K562 (cell line): ENCODE results near the gene RAD23B. TPM values are rescaled to one million over a fixed set of nuclear protein-coding genes. Genes with fewer than 3 reads are reported as not detected.

Experiments used
- CBFA2T3 ChIP-seq: fragments of 450-650 bp; IDR thresholded peaks from 2 replicates; pipeline ENCODE4 v1.6.1; 2017
- FOXK2 ChIP-seq, 2 experiments: fragments of 450-650 bp; IDR thresholded peaks in 1 of 2; conservative IDR thresholded peaks in 1 of 2; 2 replicates each; pipeline ENCODE4 v1.6.1; 2016; ENCODE audit warnings: low read depth in 2 of 2, mild to moderate bottlenecking in 1 of 2
- GATA2 ChIP-seq: sonication (generic); formaldehyde crosslinking; IDR thresholded peaks from 2 replicates; pipeline ENCODE4 v1.4.0; 2020; ENCODE audit warnings: mild to moderate bottlenecking, missing genetic modification reagents
- JUND ChIP-seq, 2 experiments: IDR thresholded peaks; 2 replicates in 1 of 2; 3 replicates in 1 of 2; pipeline ENCODE4 v1.6.1; 2011; ENCODE audit warnings: borderline replicate concordance in 2 of 2, low read depth in 2 of 2, low read length in 2 of 2, improper control_type of control experiment in 1 of 2, missing biosample characterization in 1 of 2, missing genetic modification characterization in 1 of 2, missing genetic modification reagents in 1 of 2
- KLF6 ChIP-seq: fragments of 250-450 bp; sonication (Bioruptor Pico); IDR thresholded peaks from 2 replicates; pipeline ENCODE4 v1.4.0; 2020; ENCODE audit warnings: mild to moderate bottlenecking, moderate library complexity, borderline replicate concordance
- SNIP1 ChIP-seq: fragments of 450-650 bp; IDR thresholded peaks from 2 replicates; pipeline ENCODE4 v1.7.1; 2017; ENCODE audit warnings: low read depth, mild to moderate bottlenecking
- TEAD1 ChIP-seq, 2 experiments: fragments of 450-650 bp in 1 of 2; sonication (generic) in 1 of 2; formaldehyde crosslinking; IDR thresholded peaks; 2 replicates each; pipeline versions ENCODE4 v1.4.0 to v1.8.0; 2020 to 2022; ENCODE audit warnings: mild to moderate bottlenecking in 2 of 2, missing genetic modification reagents in 1 of 2
- polyA plus RNA-seq, 8 experiments: library from polyadenylated mRNA; depleted of rRNA in 4 of 8; stranded (reverse) in 5 of 8; unstranded in 3 of 8; fragments of >200 nt; fragmentation: Nextera tagmentation in 2 of 8; fragmentation: Illumina TruSeq in 1 of 8; extraction: Ambion mirVana in 2 of 8; extraction: Trizol in 1 of 8; gene quantifications; 2 replicates each; pipeline versions ENCODE4 v1.2.1 to v1.2.3, GENCODE V29; 2011 to 2014; ENCODE audit warnings: inconsistent platforms in 1 of 8, missing spikeins in 1 of 8
- total RNA-seq, 7 experiments: library from RNA; depleted of rRNA in 6 of 7; stranded (reverse); fragments of >200 nt in 6 of 7; fragmentation: Illumina TruSeq in 2 of 7; extraction: Trizol in 2 of 7; gene quantifications; 2 replicates each; pipeline versions ENCODE4 v1.2.1 to v1.2.3, GENCODE V29; 2011 to 2021; ENCODE audit warnings: low replicate concordance in 1 of 7
- TF ChIP-seq, protein P1 (sequence below), 2 experiments: fragments of 450-650 bp; formaldehyde crosslinking in 1 of 2; IDR thresholded peaks; 2 replicates each; pipeline versions ENCODE4 v1.4.0 to v1.6.1; 2014 to 2020; ENCODE audit warnings: mild to moderate bottlenecking in 2 of 2, borderline replicate concordance in 1 of 2, low read depth in 1 of 2
- TF ChIP-seq, protein P2 (sequence below), 2 experiments: fragments of 150-350 bp in 1 of 2; IDR thresholded peaks; 2 replicates each; pipeline ENCODE4 v1.6.1; 2012 to 2016; ENCODE audit warnings: low read depth in 2 of 2, low read length in 2 of 2, mild to moderate bottlenecking in 1 of 2, moderate library complexity in 1 of 2
- TF ChIP-seq, protein P3 (sequence below): fragments of 250-450 bp; sonication (Bioruptor Pico); IDR thresholded peaks from 2 replicates; pipeline ENCODE4 v1.5.0; 2022; ENCODE audit warnings: mild to moderate bottlenecking

Gene RAD23B
- total and polyA plus RNA-seq, 9 of the 15 experiments (the other 6 are each of a cell fraction or from before 2014, with no cell fraction given): 14.5 to 184 (median 114) TPM

DNA sequence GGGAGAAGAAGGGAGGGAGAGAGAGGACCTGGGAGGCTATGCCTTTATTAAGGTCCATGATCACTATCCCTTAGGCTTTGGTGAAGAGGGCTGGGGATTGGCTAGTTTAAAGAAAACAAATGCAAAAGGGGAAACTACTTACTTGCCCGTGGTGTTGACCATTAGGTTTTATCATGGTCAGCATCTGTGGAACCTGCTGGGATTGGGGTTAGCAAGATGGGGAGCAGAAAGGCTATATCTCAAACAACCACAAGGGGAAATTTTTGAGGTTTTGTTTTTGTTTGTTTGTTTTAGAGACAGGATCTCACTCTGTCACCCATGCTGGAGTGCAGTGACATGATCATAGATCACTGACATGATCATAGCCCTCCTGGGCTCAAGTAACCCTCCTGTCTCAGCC, 9.0 kb upstream of the RAD23B start (continued):
- TF ChIP-seq, protein P1, sequence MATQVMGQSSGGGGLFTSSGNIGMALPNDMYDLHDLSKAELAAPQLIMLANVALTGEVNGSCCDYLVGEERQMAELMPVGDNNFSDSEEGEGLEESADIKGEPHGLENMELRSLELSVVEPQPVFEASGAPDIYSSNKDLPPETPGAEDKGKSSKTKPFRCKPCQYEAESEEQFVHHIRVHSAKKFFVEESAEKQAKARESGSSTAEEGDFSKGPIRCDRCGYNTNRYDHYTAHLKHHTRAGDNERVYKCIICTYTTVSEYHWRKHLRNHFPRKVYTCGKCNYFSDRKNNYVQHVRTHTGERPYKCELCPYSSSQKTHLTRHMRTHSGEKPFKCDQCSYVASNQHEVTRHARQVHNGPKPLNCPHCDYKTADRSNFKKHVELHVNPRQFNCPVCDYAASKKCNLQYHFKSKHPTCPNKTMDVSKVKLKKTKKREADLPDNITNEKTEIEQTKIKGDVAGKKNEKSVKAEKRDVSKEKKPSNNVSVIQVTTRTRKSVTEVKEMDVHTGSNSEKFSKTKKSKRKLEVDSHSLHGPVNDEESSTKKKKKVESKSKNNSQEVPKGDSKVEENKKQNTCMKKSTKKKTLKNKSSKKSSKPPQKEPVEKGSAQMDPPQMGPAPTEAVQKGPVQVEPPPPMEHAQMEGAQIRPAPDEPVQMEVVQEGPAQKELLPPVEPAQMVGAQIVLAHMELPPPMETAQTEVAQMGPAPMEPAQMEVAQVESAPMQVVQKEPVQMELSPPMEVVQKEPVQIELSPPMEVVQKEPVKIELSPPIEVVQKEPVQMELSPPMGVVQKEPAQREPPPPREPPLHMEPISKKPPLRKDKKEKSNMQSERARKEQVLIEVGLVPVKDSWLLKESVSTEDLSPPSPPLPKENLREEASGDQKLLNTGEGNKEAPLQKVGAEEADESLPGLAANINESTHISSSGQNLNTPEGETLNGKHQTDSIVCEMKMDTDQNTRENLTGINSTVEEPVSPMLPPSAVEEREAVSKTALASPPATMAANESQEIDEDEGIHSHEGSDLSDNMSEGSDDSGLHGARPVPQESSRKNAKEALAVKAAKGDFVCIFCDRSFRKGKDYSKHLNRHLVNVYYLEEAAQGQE (IDR thresholded peaks at IDR 0.05; ENCODE audit: borderline replicate concordance): peak; percentile 7; the same call in 1 of the 2 replicates
- TF ChIP-seq, protein P1 (CRISPR knock-in tag; IDR thresholded peaks at IDR 0.05; ENCODE audit: low read depth): no peak
- TF ChIP-seq TEAD1 (CRISPR knock-in tag; IDR thresholded peaks at IDR 0.05) (peak in 1 of 2 experiments; percentile 74; a peak in 1 of 4 replicates), JUND (IDR thresholded peaks at IDR 0.05; ENCODE audit: borderline replicate concordance, low read depth, low read length) (peak; percentile 32), JUND (tag; IDR thresholded peaks at IDR 0.05; ENCODE audit: borderline replicate concordance, low read depth, low read length) (no peak; the same call in 2 of the 3 replicates), FOXK2 (conservative IDR thresholded peaks at IDR 0.05 in 1 of 2, IDR thresholded peaks at IDR 0.05 in 1 of 2; ENCODE audit: low read depth in 2 of 2) (peak; percentile 42 to 58; a peak in 2 of 4 replicates), CBFA2T3 (peak; percentile 84), GATA2 (CRISPR knock-in tag) (peak; percentile 72), SNIP1 (no peak), KLF6 (CRISPR knock-in tag) (no peak)
- TF ChIP-seq, protein P2, sequence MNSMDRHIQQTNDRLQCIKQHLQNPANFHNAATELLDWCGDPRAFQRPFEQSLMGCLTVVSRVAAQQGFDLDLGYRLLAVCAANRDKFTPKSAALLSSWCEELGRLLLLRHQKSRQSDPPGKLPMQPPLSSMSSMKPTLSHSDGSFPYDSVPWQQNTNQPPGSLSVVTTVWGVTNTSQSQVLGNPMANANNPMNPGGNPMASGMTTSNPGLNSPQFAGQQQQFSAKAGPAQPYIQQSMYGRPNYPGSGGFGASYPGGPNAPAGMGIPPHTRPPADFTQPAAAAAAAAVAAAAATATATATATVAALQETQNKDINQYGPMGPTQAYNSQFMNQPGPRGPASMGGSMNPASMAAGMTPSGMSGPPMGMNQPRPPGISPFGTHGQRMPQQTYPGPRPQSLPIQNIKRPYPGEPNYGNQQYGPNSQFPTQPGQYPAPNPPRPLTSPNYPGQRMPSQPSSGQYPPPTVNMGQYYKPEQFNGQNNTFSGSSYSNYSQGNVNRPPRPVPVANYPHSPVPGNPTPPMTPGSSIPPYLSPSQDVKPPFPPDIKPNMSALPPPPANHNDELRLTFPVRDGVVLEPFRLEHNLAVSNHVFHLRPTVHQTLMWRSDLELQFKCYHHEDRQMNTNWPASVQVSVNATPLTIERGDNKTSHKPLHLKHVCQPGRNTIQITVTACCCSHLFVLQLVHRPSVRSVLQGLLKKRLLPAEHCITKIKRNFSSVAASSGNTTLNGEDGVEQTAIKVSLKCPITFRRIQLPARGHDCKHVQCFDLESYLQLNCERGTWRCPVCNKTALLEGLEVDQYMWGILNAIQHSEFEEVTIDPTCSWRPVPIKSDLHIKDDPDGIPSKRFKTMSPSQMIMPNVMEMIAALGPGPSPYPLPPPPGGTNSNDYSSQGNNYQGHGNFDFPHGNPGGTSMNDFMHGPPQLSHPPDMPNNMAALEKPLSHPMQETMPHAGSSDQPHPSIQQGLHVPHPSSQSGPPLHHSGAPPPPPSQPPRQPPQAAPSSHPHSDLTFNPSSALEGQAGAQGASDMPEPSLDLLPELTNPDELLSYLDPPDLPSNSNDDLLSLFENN (IDR thresholded peaks at IDR 0.05; ENCODE audit: low read depth in 2 of 2, low read length in 2 of 2): peak in 1 of 2 experiments; percentile 74; a peak in 2 of 4 replicates
- TF ChIP-seq, protein P3, sequence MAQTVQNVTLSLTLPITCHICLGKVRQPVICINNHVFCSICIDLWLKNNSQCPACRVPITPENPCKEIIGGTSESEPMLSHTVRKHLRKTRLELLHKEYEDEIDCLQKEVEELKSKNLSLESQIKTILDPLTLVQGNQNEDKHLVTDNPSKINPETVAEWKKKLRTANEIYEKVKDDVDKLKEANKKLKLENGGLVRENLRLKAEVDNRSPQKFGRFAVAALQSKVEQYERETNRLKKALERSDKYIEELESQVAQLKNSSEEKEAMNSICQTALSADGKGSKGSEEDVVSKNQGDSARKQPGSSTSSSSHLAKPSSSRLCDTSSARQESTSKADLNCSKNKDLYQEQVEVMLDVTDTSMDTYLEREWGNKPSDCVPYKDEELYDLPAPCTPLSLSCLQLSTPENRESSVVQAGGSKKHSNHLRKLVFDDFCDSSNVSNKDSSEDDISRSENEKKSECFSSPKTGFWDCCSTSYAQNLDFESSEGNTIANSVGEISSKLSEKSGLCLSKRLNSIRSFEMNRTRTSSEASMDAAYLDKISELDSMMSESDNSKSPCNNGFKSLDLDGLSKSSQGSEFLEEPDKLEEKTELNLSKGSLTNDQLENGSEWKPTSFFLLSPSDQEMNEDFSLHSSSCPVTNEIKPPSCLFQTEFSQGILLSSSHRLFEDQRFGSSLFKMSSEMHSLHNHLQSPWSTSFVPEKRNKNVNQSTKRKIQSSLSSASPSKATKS: no peak
